Endothelial cell of hepatic sinusoid (primary cell): Measurements from ENCODE around the gene TBPL1.
"Not testable (repeated sequence)": the region's sequence is repeated elsewhere in the genome, so short reads cannot be mapped to it uniquely, and the experiment has no call there.

Experiments used
- in situ Hi-C: cut with HindIII; loops from 2 replicates; pipeline ENCODE4 v1.10.0; 2017; ENCODE audit warnings: low sequenced_read_pairs

The TBPL1 gene

DNA sequence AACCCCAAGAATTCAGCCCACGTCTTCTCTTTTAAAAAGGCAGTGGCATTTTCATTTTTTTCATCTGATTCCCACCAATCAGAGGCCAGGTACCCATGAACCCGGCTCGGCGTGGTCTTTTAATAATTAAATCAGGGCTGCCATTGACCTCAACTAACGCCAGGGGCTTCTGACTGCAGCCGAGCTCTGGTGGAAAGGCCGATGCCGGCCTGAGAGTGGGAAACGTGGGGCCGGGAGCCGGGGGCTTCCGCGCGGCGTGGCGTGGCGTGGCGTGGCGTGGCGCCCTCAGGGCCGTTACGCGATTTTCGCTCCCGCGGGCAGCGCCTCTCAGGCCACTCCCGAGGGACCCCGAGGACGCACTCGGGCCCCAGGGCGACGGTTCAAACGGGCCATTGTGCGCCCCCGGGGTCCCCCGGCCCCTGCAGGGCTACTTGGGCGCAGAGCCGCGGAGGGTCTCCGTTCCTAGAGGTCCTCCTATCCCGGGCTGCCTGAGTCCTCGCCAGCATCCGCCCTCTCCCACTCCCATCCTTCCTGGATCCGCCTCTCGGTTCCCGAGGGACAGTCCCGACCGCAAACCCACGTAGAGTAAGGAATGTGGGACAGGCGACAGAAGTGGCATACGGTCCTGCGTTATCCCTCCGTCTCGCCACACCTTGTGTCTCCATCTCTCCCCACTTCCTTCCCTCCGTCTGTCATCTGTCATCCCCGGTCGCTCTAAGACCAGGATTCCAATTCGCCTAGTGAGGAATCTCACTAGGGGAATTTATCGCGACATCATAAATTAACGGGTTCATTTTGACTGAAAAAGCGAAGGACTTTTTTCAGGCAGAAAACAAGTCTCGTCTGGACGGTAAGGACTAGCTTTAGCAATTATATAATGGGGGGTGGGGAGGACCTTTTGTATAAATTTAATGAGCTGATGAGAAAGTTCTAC lies 876 bp upstream of the TBPL1 start:
- in situ Hi-C loops: no loop called here

GRCh38 chr6:133953634-133954415 lies 801 bp downstream of the TBPL1 start:
- in situ Hi-C loops: no loop called here

DNA sequence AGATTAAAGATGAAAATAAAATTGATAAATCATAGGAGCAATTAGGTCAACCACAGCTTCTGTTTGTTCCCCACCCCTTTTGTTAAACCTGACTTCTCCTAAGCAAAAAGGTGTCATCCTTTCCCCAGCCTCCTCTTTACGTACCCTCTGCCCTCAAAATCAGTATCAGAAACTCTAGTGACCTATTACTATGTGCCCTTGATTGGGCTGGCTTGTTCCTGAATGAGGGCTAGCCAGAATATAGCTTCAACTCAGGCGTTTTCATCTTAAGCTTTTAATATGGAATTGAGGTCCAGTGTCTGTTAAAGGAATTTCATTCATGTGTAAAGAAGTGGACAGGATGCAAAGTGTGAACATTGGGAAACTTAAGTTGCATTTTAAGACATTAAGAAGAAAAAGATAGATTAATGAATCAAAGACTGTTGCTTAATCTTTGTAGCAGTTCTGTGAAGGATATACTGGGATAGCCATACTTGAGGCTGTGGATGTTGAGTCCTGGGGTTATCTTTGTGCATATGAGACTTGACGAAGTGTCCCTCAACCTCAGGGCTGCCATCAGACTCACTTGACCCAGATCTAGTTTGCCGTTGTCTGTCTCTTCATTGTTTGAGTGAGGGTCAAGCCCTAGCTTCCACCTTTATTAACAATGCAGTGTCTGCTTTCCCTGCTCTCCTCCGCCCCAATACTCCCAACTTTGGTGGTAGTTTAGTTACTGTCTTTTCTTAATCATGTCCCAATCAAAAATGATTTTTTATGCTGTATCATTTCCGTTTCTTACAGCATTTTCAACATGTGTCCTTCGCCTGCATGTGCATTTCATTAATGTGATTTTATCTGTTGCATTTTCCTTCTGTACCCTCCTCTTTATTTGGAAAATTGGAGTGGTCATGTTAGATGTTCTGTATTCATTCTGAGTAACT lies 1.9 kb downstream of the TBPL1 start:
- in situ Hi-C loops: no loop called here

DNA sequence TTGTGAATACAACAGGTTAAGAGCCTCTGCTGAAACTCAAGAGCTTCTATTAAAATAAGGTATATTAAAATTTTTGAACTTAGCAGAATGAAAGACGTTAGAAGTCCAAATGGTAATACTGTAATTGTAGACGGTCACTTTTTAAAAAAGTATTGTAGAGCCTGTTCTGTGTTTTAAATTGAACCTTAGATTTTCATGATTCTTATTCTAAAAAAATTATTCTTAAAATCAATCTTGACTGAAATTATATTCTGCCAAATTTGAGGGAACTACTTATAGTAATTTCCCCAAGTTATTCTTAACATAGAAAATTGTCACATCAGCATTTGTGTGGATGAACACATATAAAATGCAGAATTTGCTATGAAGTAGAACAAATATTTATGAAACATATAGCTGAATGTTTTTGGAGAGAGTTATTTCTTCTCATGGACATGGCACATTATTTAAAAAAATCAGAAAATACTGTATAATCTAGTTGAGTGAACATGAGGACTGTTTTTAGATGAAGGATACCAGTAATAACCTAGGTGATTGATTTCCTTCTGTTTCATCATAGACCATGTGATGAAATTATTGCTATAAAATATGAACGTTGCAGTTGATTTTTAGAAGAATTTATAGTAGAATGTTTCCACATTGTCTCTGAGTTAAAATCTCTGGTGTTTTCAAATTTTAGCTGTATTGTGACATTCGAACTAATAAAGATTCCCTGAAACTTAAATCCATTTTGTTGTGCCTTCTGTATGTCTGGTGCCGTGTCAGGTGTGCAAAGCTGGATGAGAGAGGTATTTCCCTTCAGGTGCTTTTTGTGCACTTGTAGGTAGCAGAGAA lies 2.8 kb downstream of the TBPL1 start:
- in situ Hi-C loops: no loop called here

DNA sequence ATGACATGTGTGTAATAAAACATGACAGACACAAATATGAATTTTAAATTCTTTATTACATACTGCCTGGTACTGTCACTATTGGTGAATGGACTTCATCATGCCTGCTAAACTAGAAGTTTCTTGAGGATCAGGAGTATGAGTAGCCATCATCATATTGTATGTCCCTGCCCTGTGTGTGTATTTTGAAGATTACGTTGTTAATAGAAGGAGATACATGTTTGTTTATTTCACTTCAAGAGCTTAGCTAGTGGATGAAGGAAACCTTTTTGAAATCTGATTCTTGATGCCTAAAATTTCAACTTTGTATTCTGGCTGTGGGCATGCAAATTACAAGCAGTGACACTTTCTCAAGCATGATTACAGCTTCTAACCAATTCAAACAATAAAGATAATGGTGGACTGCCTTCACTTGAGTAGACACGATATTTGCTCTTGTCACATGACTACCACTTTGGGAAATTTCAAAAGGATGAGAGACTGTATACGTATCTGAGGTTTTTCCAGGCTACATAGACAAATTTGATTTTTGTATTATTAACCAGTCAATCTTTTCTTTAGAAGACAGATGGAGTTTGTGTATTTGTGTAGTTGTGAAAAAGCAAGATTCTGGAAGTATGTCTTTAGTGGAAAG lies 3.5 kb downstream of the TBPL1 start:
- in situ Hi-C loops: no loop called here

- in situ Hi-C loops: no loop called here
These were observed 4.2 kb downstream of the TBPL1 start for GRCh38 chr6:133957227-133957626.

- in situ Hi-C loops: no loop called here
These were observed 4.8 kb downstream of the TBPL1 start for GRCh38 chr6:133957780-133958242.

GRCh38 chr6:133958791-133959190 lies 5.8 kb downstream of the TBPL1 start:
- in situ Hi-C loops: no loop called here

GRCh38 chr6:133959667-133960368 lies 6.8 kb downstream of the TBPL1 start:
- in situ Hi-C loops: no loop called here

GRCh38 chr6:133961831-133962230 lies 8.8 kb downstream of the TBPL1 start:
- in situ Hi-C loops: no loop called here

DNA sequence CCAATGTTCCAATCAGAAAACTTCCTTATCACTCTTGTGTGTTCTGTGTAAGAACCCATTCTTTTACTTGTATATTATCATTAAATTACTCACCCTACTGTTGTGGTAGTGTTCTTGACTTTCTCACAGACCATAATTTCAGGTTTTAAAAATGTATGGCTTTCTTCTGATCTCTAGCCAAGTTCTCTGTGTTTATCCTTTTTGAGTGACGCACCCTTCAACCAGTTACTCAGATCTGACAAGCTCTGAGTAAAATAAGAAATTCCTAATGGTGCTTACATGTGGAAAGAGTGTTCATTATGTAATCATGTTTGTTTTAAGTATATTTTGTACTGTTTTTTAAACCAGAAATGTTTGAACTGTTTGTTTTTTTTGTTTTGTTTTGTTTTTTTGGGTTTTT lies 11.0 kb downstream of the TBPL1 start:
- in situ Hi-C loops: no loop called here

- in situ Hi-C loops: no loop called here
These were observed 11.7 kb downstream of the TBPL1 start for GRCh38 chr6:133964702-133965101.

DNA sequence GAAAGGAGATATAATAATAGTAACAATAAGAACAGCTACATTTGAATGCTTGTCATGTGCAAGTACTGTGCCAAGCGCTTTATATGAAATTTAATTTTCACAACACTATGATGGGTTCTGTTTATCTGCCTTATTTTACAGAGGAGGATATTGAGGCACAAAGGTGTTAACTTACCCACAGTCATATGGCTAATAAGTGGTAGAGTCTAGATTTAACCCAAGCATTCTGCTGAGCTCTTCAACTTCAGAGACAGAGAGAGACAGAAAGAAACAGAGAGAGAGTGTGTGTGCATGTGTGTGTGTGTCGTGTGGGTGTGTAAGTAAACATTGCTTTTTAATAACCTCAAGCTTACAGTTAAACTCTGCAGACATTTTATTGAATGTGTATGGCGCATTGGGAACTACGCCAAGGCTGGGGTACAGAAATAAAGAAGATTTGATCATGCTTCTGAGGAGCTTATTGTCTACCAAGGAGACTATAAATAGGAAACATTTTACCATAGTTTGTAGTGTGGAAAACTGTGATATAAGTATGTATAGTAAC lies 12.9 kb downstream of the TBPL1 start:
- in situ Hi-C loops: no loop called here

DNA sequence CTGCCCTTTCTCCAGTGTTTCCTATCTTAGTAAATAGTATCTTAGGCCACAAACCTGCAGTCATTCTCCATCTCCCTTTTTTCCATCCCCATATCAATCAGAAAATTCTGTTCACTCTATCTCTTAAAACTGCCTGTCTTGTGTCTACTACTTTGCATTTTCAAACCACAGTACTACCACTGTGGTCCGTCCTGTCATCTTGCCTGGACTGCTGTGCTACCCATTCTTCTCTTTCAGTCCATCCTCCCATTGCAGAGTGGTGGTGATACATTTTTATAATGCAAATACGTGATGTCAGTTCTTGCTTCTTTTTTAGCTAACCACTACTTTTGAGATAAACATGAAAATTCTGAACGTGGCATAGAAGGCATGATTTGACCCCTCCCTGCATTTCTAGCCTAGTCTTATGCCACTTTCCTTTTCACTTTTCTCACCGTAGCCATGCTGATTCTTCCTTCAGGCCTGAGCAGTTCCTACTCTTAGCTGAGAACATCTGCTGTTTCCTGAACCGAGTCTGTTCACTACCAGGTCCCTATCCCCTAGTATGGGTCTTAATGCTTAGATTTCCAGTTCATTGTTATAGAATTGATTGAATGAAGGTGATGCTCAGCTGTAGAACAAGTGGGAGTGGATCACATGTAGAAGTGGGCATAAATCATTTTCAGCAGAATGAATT lies 13.8 kb downstream of the TBPL1 start:
- in situ Hi-C loops: no loop called here

DNA sequence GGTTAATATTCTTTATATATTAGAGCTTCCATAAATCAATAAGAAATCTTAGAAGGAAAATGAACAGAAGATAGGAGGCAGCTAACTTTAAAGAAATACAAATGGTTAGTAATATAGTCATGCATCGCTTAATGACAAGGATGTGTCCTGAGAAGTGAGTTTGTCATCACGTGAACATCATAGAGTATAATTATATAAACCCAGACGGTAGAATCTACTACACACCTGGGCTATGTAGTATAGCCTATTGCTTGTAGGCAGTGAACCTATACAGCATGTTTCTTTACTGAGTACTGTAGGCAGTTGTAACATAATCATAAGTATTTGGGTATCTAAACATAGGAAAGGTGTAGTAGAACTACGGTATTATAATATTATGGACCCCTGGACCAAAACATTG lies 14.3 kb downstream of the TBPL1 start:
- in situ Hi-C loops: no loop called here

DNA sequence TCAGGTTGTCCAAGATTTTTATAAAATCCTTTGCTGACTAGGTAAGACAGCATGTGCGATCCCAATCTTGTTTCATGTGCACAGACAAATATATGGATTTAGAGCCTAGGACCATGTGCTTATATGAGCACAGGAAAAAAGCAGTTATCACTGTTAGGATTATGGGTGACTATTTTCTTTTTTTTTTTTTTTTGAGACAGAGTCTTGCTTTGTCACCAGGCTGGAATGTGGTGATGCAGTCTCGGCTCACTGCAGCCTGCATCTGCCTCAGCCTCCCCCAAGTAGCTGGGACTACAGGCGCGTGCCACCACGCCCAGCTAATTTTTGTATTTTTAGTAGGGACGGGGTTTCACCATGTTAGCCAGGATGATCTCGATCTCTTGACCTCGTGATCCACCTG lies 14.8 kb downstream of the TBPL1 start:
- in situ Hi-C loops: not testable (repeated sequence)

- in situ Hi-C loops: no loop called here
These were observed 16.4 kb downstream of the TBPL1 start for GRCh38 chr6:133969285-133969920.

GRCh38 chr6:133969921-133970295 lies 16.9 kb downstream of the TBPL1 start:
- in situ Hi-C loops: no loop called here
